ENCODE results near the gene MZT2B.
"Not testable (repeated sequence)": the region's sequence is repeated elsewhere in the genome, so short reads cannot be mapped to it uniquely, and the experiment has no call there.

MZT2B gene

DNA sequence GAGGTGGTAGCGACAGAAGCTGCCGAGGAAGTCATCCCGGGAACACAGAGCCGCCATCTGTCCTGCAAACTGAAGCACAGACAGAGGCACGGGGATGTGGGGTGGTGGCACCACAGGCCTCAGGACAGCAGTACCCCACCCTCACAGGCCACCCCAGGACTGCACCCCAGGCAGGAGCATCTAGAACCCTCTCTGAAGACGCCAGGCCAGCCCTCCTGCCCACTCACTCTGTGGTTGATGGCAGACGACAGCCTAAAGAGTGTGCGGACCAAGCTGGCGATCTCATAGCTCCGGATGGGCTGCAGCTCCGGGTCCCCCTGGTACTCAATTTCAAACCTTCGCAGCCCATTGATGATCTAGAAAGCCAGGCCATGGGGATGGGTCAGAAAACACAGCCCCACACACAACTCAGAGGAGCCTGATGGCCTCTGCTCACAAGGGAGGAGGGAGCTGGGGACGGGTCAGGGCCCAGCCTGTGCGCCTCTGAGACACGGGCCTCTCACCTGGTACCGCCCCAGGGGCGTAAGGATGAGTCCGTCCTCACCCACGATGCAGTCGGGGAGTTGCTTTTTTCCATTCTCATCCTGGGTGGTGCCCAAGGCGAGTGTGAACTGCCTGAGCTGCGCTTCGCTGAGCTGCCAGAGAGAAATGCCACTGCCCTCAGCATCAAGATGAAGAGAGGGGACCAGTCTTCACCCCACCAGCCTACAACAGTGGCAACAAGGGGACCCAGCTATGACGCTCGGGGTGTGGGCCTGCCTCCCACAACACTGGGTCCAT lies 29.1 kb upstream of the MZT2B start:
- no peak for DNase-seq (ENCODE audit: low spot score)

DNA sequence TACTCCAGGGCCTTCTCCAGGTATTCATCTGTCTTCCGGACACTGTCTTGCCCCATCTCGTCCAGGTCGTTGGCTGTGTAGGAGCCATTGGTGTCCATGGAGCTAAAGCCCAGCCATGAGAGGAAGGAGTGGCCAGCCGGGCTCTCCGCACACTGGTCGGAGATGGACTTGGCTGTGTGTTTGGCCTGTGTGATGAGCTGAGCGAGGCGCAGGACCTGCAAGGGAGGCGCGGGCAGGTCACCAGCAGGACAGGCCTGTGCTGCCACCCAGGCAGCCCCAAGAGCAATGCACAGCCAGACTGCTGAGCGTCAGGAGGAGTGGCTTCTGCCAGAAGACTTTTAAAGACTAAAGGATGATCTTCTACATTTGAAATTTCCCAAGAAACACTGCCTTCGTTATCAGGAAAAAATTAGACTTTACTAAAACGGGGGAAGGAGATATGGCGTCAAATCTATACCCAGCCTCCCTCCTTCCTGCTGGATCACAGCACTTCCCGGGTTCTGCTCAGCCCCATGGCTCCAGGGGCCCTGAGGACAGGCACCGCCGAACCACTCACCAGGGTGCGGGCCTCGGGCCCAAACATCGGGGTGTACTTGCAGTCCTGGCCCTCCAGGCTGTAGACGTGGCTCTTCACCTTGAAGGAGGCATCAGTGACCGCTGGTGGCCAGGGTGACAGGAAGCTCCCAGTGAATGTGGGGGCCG lies 28.2 kb upstream of the MZT2B start:
- not testable (repeated sequence) for DNase-seq (ENCODE audit: low spot score)

DNA sequence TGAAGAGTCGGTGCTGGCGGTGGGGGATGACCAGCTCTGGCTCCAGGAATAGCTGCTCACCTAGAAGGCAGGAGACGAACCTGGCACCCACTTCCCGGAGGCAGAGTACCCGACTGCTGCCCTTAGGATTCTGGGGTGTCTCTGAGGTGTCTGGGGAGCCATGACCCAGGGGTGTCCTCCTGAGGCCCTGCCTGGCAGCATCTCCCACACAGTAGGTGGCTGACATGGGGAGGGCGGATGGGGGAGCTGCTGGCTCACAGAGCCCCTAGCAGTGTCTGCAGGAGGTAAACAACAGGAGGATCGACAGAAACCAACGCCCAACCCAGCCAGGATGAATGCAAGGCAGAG lies 27.7 kb upstream of the MZT2B start:
- not testable (repeated sequence) for DNase-seq (ENCODE audit: low spot score)

DNA sequence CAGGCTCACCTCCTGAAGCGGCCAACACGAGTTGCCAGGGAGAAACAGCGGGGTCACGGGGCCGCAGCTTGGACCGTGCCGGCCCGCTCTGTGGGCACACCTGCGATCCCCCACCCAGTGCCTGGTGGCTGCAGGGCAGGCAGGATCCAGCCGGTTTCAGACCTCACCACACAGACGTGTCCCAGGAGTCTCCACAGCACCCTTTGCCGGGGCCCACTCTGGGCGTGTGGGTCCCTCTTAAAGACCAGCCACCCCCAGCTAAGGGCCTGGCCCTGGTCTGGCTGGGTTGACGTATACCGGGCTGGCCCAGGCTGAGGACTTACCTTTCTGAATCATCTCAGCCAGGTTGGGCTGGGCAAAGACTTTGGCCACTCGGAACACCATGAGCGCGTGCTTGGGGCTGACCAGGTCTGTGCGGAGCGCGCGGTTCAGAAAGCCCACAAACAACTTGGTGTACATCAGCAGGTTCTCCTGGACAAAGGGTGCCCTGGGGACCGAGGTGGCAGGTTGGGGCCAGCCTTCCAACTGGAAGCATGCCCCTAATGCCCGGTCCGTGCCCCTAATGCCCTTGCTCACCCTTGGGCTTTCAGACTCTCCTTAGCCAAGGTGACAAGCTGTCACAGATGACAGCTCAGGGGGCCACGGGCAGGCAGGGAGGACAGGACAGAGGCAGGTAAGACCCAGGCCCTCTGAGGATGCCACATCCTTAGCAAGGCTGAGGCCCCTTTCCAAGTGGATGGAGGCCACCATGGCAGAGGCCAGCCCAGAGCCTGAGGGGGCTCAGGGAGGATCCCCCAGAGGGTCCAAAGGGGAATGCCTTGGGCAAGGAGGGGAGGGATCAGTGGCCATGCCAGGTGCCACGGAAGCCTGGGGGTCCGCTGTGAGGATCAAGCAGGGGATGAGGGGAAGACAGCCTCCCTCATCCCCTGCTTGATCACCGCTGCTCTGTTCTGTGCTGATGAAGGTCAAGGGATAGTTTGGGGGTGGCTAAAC lies 27.0 kb upstream of the MZT2B start:
- DNase-seq (ENCODE audit: low spot score) = no peak

DNA sequence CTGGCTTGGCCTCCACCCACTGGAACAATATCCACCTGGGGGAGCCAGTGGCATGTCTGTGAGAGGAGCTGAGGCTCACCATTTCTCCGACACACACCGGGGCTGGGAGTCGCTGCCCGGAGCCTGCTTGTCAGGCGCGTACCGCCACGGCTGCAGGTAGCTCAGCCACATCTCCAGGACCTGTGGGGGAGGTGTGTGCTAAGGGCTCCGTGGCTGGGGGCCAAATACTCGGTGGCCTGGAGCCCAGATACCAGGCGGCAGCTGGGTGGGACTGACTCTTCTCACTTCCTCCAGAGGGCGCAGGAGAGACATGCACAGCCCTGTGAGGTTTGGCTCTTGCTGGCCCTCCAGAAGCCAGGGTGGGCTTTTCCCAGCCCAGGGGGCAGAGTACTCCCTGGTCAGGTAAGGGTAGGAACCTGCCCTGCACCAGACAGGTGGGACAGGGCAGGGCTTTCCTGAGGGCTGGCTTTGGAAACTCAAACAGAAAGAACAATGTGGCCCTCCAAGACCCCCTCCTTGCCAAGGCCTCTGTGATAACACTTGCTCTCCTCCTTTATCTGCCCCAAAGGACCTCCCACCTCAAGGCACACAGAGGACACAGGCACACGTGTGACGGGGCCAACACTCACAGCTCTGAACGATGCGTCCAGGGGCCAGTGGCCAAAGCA lies 26.0 kb upstream of the MZT2B start:
- peak; percentile 62 for DNase-seq (ENCODE audit: low spot score)

DNA sequence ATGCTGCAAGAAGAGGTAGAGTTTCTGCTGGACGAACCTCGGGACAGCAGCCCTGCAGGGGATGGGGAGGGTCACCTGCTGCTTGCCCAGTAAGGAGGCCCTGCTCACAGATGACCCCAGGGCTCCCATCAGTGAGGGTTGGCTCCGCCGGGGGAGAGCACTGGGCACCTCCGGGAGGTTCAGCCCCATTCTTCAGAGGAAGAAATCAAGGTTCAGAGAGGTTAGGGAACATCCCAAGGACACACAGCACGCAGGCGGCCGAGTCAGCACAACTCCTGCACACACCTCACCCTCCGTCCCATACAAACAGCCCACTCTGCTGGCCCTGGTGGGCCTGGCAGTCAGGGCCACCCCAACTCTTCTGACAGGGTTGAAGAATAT lies 25.4 kb upstream of the MZT2B start:
- no peak for DNase-seq (ENCODE audit: low spot score)

DNA sequence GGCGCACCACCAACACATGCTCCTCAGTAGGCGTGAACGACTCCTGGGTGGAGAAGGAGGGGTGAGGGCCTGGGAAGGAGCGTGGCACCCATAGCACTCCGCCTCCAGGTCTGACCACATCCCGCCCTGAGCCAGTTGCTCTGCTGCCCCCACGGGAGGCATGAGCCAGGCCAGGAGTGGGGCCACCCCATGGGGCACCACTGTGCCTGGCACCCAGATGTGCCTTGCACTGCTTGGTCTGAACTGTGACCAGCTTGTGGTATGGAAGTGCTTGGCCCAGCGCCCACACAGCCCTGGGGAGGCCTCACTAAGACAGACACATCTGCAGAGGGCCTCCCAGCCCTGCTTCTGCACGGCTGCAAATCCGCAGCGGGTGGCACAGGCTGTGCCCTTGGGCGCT lies 24.7 kb upstream of the MZT2B start:
- DNase-seq (ENCODE audit: low spot score) = not testable (repeated sequence)

DNA sequence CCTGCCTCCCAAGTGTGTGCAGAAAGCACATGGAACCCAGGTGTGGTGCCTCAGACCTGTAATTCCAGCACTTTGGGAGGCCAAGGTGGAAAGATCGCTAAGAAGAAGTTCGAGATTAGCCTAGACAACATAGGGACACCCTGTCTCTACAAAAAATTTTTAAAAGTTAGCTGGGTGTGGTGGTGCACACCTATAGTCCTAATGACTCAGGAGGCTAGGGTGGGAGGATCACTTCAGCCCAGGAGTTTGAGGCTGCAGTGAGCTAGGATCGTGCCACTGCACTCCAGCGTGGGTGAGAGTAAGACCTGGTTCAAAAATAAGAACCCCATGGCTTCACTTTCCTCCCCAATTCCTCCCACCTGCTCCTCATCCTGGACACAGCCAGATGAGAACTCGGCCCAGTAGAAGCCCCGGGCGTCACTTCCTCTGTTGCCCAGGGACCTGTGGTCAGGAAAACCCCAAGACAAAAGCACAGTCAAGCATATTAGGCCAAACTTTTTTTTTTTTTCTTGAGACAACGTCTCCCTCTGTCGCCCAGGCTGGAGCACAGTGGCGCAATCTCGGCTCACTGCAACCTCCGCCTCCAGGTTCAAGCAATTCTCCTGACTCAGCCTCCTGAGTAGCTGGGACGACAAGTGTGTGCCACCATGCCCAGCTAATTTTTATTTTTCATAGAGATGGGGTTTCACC lies 24.1 kb upstream of the MZT2B start:
- not testable (repeated sequence) for DNase-seq (ENCODE audit: low spot score)

DNA sequence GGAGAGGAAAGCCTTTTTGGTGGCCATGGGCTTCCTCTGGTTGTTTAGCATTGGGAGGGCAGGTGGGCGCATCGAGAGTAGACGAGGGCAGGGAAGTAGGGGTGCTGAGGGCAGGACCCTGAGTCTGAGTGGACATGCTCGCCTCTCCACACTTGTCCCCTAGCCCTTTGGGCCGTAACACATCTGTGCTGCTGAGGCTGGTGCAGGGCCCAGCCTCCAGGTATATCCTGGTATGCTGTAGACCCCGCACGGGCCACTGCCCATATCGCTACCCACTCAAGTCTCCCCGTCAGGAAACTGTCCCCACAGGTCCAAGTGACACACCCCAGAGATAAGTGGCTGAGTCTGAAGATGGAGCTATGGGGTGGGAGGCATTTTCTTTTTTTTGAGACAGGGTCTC lies 23.4 kb upstream of the MZT2B start:
- no peak for DNase-seq (ENCODE audit: low spot score)

DNA sequence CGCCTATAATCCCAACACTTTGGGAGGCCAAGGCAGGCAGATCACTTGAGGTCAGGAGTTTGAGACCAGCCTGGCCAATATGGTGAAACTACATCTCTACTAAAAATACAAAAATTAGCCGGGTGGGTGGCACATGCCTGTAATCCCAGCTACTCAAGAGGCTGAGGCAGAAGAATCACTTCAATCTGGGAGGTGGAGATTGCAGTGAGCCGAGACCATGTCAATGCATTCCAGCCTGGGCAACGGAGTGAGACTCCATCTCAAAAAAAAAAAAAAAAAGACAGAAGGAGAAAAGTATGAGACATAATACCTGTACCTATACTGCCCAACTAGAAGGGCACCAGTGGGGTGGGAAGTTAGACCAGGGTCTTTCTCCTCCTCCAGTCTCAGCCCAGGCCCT lies 22.7 kb upstream of the MZT2B start:
- DNase-seq (ENCODE audit: low spot score) = not testable (repeated sequence)

DNA sequence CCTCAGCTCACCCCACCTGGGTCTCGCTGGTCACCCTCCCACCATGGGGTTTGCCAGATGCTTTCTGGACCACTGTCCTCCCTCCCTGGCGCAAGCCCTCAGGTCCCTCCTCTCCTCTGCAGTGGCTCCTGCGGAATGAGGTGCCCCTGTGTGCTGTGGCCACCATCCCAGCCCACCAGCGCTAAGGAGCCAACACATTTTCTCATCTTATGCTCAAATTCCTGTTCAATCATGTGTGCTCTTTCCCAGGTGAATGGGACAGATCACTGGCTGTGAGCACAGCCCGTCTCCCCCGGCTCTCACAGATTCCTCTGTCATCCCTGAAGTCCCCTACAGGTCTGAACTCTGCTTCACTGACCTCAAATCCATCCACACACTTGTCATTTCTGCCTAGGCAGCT lies 21.9 kb upstream of the MZT2B start:
- DNase-seq (ENCODE audit: low spot score) = no peak

DNA sequence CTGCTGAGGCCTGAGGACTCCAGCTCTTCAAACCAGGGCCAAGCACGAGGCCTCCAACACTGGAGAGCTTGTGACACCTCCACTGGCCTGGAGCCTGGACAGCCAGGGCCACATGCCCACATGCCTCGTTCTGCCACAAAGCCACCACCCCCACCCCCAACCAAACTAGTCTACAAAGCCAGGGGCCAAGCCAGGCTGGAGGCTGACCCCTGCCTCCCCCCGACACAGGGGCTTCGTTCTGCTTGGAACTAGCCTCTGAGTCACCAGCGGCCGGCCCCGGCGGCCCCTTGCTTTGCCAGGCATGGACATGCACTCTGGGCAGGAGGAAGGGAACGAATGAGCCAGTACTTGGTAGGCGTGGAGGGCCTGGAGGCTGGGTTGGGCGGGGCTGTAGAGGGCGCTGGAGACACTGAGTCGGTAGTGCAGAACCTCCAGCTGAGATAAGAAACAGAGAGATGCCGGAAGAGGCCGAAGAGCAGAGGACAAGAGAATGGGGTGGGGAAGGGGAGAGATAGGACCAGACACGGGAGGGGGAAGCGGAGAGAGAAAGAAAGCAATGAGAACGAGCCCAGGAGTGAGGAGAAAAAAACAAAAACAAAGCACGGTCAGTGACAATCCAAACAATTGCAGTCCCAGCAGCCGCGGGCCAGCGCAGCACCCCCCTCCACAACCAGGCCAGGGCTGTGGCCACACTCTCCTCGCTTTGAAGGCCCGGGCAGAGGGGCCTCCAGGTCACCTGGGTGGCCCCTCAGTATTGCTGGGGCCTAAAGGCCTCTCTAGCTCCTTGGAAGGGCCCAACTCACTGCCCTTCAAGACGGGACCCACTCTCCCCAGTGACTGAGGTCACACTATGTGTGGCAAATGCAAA lies 21.0 kb upstream of the MZT2B start:
- DNase-seq (ENCODE audit: low spot score) = not testable (repeated sequence)

DNA sequence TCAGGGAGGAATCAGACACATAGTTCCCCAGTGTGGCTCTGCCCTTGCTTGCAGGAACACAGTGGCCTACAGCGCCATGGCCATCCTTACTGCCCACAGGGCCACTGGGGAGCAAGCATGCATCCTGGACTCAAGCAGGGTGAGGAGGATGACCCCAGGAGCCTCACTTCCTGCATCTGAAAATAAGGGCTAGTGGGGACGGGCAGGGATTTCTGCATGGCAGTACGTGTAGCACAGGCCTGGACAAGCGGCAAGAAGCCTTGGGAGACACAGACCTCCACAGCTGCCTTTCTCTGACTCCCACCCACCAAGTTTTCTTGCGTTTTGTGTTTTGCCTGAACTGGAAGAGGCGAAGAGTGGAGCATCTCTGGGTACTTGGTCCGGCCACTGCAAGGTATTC lies 19.6 kb upstream of the MZT2B start:
- DNase-seq (ENCODE audit: low spot score) = not testable (repeated sequence)

DNA sequence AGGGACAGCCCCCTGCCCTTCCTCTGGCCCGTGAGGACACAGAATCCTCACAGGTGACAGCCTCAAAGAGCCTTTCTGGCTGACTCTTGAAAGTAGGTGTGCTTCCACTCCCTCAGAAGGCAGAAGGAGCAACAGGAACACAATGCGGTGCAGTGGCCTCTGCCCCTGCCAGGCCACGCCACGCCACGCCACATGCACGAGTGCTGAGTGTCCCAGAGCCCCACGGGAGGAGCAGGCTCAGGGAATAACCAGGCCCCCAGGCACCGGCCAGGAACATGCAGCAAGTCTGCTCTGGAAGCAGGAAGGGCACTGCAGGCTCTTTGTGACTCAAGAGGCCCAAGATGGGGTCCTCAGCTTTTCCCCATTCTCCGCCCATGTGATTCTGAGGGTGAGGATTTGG lies 19.1 kb upstream of the MZT2B start:
- no peak for DNase-seq (ENCODE audit: low spot score)

DNA sequence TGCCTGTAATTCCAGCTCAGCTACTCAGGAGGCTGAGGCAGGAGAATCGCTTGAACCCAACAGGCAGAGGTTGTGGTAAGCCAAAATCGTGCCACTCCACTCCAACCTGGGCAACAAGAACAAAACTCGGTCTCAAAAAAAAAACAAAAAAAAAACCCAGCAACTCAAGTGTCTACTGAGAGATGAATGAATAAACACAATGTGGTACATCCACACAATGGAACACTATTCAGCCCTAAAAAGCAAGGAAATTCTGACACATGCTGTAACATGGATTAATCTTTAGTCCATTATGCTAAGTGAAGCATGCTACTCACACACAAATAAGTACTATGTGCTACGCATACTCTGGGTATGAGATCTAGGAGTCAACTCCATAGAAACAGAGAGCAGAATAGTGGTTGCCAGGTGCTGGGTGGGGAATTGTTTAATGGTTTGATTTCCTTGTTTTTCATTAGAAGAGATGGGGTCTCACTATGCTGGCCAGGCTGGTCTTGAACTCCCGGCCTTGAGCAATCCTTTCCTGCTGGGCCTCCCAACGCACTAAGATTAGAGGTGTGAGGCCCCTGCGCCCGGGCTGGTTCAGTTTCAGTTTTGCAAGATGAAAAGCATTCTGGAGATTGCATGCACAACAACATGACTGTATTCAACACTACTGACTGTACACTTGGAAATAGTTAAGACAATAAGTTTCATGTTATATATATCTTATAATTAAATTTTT lies 16.6 kb upstream of the MZT2B start:
- DNase-seq (ENCODE audit: low spot score) = no peak

DNA sequence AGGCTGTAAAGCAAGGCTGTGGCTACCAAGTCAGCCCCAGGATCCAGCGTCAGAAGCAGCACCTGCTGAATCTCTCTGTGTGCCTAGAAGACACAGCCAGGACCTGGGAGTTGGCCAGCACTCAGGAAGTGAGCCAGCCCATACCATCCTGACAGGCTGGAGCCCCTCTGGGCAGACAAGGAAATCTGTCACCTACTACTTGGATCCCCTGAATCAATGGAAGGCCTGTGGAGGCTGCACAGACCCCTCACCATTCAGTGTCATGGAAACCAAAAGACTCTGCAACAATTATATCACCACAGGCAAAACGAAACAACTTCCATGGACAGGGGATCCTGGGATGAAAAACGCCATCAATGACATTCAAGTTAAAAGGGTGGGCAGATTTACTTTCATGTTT lies 15.5 kb upstream of the MZT2B start:
- DNase-seq (ENCODE audit: low spot score) = not testable (repeated sequence)

DNA sequence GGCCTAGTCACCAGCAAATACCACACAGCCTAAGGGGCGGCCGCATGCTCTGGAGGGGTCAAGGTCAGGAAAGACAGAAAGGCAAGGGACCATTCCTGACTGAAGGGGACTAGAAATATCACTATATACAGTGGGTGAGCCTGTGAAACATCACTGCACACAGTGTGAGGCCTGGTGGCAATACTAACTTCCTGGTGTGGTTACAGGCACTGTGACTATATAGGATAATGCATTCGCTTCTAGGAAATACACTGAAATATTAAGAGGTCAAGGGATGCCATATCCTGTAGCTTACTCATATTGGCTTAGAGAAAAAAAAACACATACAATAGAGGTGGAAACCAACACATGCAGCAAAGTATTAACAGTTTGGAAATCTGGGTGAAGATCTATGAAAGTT lies 12.9 kb upstream of the MZT2B start:
- DNase-seq (ENCODE audit: low spot score) = not testable (repeated sequence)

DNA sequence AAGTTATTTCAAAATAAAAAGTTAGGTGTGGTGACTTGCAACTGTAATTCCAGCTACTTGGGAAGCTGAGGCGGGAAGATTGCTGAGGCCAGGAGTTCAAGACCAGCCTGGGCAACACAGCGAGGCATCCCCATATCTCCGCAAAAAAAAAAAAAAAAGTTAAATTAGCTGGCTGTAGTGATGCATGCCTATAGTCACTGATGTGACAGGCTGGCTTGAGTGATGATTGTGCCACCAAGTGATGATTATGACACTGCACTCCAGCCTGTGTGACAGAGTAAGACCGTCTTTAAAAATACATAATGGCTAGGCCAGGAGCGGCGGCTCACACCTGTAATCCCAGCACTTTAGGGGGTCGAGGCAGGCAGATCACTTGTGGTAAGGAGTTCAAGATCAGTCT lies 12.2 kb upstream of the MZT2B start:
- DNase-seq (ENCODE audit: low spot score) = no peak

DNA sequence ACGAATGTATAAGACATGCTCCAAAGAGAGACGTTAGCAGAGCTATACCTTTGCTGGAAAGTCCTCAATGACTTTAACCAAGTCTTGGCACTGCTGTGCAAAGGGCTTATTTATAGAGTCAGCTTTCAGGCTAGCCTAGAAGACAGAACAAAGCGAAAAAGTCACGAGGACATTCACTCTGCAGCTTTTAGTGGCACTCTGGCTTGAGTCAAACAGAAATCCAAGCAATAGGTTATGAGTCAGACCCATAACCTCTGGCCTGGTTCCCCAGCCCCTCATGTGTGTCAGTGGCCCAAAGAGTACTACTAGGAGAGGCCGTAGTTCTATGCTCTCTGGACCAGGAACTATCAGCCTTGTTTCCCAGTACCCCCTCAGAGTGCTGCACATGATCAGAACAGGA lies 7.2 kb upstream of the MZT2B start:
- DNase-seq (ENCODE audit: low spot score) = not testable (repeated sequence)

Data from iPS-NIHi11 (cell line).